ENCODE results near the gene POLA2.
"Not testable (repeated sequence)": the region's sequence is repeated elsewhere in the genome, so short reads cannot be mapped to it uniquely, and the experiment has no call there.

POLA2 gene

GRCh38 chr11:65242389-65242788 lies 19.4 kb upstream of the POLA2 start:
- DNase-seq (ENCODE audit: low spot score) = no peak

DNA sequence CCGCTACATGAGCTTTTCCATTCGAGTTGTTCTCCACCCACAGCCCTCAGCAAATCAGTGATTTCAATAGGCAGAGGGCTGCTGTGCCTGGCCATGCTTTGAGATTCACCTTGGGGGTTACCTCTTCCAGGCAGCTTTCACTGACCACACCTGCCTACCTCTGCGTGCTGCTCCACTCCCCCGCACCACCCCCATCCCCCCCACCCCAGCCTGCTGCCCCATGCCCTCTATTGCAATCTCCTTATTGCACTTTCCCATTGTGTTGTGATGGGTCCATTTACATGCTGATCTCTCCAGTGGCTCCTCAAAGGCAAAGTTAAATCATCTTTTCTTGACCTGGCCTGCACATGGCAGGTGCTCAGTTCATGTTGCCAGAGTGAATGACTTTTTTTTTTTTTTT lies 18.0 kb upstream of the POLA2 start:
- DNase-seq (ENCODE audit: low spot score) = no peak

GRCh38 chr11:65245046-65245445 lies 16.7 kb upstream of the POLA2 start:
- DNase-seq (ENCODE audit: low spot score) = not testable (repeated sequence)

DNA sequence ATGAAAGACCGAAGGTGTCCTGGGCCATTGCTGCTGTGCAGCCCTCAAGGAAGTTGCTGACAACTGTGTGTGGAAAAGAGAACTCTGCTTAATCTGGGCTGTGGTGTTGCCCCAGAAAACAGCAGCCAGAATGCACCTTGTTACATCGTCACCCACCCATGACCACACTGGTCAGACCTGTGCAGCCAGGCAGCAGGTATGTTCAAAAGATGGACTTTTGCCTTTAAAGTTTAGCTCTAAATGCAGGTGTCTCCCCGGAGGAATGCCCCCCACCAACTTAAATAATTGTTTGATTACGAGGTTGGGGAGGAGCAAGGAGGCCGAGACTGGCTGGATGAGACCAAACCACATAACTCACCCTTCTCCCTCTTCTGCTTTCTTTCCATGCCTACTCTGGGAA lies 15.3 kb upstream of the POLA2 start:
- no peak for DNase-seq (ENCODE audit: low spot score)

DNA sequence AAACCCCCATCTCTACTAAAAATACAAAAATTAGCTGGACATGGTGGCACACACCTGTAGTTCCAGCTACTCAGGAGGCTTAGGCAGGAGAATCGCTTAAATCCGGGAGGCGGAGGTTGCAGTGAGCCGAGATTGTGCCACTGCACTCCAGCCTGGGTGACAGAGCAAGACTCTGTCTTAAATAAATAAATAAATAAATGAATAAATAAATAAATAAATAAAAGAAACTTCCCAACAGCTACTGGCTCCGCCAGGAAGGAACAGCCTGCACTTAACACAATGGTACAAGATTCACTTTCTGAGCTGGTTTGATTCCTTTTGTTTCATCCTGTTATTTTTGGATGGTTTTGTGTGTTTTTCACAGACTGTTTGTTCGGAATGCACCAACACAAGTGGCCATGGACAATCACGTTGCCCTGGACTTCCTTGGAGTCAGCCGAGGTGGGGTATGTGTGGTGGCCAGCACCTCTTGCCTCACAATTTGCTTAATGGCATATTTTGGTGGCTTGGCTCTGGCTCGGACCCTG lies 13.5 kb upstream of the POLA2 start:
- DNase-seq (ENCODE audit: low spot score) = not testable (repeated sequence)

DNA sequence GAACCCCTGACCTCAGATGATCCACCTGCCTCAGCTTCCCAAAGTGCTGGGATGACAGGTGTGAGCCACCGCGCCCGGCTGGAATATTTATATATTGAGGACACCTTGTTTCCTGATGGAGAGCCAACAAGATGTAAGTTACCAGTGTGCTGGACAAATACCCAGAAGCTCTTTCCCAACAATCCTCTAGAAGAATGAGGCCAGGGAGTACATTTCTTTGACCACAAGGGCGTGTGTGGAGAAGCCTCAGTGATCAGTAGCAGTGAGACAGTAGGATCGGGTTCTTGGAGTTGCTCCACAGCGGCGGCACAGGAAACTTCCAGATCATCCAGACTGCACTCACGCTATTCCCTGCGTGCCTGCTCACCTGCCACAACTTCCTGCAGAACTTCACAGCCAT lies 10.3 kb upstream of the POLA2 start:
- no peak for DNase-seq (ENCODE audit: low spot score)

DNA sequence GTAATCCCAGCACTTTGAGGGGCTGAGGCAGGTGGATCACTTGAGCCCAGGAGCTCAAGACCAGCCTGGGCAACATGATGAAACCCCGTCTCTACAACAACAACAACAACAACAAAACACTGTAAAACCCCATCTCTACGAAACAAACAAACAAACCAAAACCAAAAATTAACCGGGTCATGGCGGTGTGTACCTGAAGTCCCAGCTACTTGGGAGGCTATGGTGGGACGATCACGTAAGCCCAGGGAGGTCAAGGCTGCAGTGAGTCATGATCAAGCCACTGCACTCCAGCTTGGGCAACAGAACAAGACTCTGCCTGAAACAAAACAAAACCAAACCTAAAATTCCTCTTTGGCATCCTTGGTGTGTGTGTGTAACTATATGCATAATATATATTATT lies 7.0 kb upstream of the POLA2 start:
- no peak for DNase-seq (ENCODE audit: low spot score)

DNA sequence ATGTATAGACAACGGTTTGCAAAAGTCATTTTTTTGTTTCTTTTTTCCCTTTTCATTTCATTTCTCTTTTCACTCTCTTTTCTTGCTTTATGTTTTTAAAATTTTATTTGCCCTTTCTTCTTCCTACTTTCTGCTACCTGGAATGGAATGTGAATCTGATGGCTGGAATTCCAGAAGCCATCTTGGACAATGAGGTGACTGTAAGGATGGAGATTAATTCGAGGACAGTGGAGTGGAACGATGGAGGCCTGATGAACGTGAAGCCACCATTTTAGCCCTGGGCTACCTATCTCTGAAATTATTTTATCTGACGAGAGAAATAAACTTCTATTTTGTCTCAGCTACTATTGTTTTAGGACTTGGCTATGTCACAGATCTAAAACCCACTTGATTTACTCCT lies 2.8 kb upstream of the POLA2 start:
- no peak for DNase-seq (ENCODE audit: low spot score)

DNA sequence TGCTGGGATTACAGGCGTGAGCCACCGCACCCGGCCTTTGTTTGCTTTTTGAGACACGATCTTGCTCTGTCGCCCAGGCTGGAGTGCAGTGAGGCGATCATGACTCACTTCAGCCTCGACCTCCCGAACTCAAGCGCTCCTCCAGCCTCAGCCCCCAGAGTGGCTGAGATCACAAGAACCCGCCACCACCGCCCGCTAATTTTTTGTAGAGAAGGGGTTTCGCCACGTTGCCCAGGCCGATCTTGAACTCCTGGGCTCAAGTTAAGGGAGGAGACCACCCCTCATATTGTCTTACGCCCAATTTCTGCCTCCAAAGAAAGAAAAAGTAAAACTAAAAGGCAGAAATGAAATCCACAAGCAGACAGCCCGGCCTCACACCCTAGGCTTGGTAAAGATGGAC lies 1.5 kb upstream of the POLA2 start:
- DNase-seq (ENCODE audit: low spot score) = no peak

GRCh38 chr11:65260756-65261590 lies 789 bp upstream of the POLA2 start:
- no peak for DNase-seq (ENCODE audit: low spot score)

DNA sequence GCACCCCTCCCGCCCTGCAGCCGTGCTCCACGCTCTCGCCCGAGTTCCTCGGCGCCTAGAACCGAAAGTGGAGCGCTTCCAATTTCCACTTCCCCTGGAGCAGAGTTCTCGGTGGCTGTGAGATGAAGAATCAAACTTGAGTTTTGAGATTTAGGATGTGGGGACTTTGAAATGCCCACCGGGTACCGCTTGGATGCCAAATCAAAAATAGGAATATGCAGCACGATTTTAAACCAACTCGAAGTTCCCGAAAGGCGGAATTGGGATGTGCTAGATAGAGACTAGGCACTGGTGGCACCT lies 569 bp downstream of the POLA2 start:
- DNase-seq (ENCODE audit: low spot score) = no peak

- DNase-seq (ENCODE audit: low spot score) = no peak
These were observed 1.0 kb downstream of the POLA2 start for GRCh38 chr11:65262776-65263175.

GRCh38 chr11:65264747-65265146 lies 3.0 kb downstream of the POLA2 start:
- DNase-seq (ENCODE audit: low spot score) = not testable (repeated sequence)

- no peak for DNase-seq (ENCODE audit: low spot score)
These were observed 4.4 kb downstream of the POLA2 start for GRCh38 chr11:65266210-65266609.

DNA sequence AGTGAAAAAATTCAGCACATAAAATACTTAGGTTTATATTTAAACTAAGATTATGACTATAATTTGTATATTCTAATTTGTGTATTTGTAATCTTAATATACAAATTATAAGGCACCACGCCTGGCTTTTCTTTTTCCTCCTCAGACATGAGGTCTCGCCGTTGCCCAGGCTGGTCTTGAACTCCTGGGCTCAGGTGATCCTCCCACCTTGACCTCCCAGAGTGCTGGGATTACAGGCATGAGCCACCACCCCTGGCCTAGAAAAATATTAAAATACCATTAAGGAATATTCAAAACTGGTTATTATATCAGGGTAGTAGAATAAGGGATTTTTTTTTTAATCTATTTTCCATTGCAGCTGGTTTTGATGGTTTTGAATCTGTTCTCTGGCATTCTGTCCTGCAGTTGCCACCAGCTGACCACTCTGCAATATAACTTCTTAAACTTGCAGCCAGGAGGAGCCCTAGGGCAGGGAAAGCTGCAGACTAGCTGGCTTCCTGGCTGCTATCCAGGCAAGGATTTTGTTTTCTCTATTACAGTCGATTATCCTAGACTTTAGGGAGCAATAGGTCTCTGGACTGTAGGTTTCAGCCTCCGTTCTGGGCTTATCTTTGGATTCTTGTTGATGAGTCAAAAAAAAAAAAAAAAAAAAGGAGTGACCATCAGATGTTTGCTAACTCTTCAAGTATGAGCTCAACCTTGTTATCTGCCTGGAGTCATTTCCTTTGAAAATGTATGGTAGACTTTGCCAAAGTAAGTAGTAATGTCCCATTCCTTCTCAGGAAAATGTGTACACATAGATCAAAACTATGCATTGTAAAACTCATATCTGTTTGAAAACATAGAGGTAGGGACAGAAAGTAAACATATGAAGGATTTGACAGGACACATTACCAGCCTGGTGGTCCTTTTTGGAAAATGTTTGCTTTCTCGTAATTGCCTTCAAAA lies 13.2 kb downstream of the POLA2 start:
- DNase-seq (ENCODE audit: low spot score) = peak; percentile 72

DNA sequence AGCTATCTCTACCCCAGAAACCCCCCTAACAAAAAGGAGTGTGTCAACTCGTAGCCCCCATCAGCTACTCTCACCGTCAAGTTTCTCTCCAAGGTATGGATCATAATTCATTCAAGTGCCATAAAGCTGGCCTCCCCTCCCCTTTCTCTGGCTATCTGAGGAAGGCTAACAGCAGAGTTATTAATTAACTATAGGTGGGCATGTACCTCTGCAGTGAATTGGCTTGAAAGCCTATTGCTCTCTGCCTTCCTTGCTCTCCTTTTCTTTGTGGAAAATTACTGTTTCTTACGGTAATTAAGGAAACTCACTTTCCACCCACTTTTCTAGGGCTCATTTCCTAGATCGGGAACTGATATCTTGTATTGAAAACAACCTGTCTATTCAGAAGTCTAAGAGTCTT lies 14.1 kb downstream of the POLA2 start:
- no peak for DNase-seq (ENCODE audit: low spot score)

DNA sequence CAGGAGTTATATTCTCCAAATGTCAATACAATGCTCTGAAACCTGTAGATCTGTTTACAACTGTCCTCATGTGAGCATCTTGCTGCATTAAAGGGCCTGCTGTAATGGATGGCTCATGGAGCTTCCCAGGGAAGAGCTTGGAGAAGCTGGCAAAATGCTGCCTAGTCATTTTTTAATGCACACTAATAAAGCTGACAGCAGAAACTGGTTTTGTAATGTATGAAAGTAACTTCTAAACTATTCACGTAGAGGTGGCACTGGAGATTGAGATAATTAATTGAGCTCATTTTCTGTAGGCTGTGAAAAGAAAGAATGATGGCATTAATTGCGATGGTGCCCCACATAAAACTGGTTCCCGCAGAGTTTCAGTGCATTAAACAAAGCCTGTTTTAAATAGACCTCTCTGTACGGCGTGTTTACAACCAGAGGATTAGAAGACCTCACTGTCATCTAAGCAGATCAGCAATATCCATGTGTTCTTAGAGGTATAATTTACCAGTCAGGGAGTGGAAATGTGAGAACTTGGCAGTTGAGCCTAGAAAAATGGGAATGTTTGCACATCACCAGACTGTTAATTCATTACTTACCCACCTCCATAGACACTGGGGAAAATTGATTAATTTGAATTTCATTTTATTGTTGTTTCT lies 16.0 kb downstream of the POLA2 start:
- DNase-seq (ENCODE audit: low spot score) = no peak

DNA sequence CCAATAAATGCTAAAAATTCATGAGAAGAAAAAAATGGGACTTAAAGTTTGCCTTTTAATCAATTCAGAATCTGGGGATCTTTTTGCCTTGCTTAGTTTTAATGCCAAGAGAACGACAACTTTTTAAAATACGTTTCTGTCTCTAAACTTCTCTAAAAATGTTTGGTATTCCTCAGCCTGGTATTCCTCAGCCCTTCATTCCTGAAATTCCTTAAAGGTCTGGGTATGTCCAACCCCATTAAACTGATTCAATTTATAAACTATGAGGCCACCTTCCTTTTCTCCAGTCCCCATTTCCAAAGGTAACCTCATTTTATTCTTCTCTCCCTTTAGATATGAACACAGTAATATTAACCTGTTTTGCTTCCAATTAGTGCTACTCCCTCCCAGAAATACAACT lies 16.6 kb downstream of the POLA2 start:
- no peak for DNase-seq (ENCODE audit: low spot score)

GRCh38 chr11:65279279-65279678 lies 17.5 kb downstream of the POLA2 start:
- no peak for DNase-seq (ENCODE audit: low spot score)

DNA sequence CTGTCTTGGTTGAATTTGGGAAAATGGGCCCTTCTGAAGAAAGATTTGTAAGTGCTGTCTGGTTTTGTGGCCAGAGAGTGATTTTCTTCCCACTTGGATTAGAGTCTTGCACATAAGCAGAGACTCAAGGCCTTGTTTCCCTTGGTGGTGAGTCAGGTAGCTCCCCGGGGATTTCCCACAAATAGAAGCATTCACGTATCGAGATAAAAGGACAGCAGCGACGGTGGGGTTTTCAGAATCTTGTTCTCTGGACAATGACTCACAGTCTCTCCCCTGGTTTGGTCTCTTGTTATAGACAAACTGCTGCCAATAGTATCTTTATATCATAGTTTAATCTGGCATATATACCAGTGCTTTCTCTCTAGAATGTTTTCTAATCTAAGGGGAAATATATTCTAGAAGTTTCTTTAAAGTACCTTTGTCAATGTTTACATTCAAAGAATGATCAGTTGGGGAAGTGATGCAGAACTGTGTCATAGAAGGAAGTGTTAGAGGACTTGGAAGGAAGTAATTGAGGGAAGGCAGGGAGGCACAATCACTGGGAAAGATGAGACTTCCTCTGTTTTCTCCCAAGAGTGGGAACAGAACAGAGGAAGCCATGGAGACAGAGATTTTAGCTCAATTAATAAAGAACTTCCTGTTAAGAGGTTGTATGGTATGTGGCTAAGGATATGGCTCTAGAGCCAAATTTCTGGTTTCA lies 18.1 kb downstream of the POLA2 start:
- DNase-seq (ENCODE audit: low spot score) = no peak

DNA sequence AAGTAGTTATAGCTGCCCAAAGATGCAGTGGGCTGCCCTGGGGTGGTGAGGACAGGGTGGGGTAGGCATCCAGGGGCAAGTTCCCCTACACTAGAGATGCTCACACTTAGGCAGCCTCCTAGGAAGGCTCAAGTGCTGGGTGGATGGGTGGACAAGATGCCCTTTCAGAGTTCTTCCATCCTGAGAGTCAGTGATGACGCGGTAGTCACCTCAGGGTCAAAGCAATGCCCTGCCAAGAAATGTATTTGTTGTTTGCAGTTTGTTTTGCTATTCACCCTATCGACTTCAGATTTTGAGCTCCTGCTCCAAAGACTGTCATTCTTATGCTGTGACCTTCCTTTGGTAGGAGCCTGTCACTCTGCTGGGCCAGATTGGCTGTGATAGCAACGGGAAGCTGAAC lies 18.9 kb downstream of the POLA2 start:
- DNase-seq (ENCODE audit: low spot score) = no peak

DNA sequence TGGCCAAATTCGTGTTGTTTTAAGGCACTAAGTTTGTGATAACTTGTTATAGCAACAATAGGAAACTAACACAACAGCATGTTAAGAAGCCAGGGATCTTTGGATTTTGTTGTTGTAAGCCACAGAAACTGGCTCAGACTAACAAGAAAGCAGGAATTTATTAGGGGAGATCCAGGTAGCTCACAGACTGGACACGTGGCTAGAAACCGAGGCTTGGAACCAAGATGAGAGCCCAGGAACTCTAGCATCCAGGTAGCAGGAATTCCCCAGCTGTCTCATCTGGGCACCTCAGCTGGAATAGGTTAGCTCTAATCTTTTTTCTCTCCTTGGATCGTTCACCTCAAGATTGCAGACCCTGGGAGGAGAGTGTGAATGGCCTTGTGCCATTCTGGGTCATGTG lies 24.9 kb downstream of the POLA2 start:
- no peak for DNase-seq (ENCODE audit: low spot score)
